GM19467 (cell line): ENCODE data around the gene ATP6V0A1.
"Not testable (repeated sequence)": the region's sequence is repeated elsewhere in the genome, so short reads cannot be mapped to it uniquely, and the experiment has no call there.

ENCODE experiments used
- ATAC-seq: cut with Tn5 transposase; IDR thresholded peaks from one replicate; pipeline ENCODE4 v1.9.1; 2021; ENCODE audit warnings: mild to moderate bottlenecking, moderate library complexity; ENCODE audit not compliant: unreplicated experiment

Gene ATP6V0A1

DNA sequence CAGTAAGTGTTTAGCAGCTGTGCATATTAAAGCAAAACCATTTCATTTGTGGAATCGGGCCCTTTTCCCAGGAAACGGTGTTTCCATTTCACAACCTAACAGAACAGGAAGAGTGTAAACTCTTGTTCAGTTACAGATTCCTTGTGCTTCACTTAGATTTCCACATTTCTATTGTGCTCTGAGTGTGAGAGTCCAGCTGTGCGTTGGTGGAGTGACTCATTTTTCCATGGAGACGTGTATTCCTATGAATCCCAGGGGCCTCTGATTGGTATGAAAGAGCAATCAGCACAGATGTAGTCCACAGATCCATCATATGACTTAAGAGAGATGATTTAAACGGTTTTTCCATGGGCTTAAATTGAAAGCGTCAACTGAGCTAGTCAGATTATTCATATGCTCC is 22.3 kb upstream of the ATP6V0A1 start:
- ATAC-seq, result no peak

DNA sequence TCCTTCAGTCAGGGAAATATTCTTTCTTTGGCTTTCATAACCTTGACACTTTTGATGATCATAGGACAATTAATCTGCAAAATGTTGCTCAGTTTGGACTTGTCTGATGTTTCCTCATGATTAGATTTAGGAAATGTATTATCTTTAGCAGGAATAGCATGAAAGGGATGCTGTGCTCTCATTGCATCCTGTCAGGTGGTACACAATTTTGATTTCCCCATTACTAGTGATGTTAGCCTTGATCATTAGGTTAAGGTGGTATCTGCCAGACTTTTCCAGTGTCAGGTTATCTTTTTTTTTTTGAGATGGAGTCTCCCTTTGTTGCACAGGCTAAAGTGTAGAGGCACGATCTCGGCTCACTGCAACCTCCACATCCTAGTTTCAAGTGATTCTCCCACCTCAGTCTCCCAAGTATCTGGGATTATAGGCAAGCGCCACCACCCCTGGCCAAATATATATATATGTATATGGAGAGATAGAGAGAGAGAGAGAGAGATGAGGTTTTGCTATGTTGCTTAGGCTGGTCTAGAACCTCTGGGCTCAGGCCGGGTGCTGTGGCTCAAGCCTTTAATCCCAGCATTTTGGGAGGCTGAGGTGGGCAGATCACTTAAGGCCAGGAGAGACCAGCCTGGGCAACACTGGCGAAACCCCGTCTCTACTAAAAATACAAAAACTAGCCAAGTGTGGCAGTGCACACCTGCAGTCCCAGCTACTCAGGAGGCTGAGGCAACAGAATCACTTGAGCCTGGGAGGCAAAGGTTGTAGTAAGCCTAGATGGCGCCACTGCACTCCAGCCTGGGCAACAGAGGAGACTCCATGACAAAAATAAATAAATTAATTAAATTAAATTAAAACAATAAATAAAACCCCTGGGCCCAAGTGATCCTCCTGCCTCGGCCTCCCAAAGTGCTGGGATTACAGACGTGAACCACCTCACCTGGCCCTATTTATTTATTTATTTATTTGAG is 19.8 kb upstream of the ATP6V0A1 start:
- no peak for ATAC-seq

DNA sequence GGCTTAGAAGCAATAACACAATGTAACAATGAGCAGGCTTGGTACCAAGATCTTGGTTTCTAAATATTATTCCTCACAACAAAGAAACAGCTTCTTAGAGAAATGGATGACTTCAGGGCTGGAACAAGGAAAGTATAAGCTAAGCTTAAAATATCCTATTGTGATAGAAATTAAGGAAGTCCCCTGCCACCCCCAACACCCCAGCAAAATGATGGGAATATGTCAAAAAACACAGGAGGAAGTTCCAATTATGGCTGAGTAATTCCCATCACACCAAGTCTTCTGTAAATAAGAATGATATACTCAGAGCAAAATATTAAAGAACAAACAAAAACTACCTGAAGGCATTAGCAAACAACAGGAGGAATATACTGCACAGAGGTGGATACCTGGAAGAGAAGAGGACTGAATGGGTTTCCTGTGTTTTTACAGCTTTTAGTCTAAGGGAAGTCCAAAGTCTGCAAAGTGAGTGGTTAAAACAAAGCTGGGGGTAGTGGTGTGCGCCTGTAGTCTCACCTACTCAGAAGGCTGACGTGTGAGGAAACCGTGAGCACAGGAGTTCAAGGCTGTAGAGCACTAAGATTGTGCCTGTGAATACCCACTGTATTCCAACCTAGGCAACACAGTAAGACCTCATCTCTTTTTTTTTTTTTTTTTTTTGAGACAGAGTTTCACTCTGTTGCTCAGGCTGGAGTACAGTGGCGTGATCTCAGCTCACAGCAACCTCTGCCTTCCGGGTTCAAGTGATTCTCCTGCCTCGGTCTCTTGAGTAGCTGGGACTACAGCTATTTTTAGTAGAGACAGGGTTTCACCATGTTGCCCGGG is 17.1 kb upstream of the ATP6V0A1 start:
- ATAC-seq, result no peak

DNA sequence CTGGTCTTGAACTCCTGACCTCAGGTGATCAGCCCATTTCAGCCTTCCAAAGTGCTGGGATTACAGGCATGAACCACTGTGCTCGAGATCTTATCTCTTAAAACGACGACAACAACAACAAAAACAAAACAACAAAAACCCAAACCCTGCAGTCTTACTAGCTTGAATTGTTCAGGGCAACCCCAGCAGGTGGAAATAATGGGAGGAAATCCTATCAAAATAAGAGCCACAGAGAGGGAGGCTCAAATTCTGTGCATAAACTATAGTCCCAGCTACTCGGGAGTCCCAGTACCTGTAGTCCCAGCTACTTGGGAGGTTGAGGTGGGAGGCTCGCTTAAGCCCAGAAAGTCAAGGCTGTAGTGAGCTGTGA is 16.5 kb upstream of the ATP6V0A1 start:
- ATAC-seq, result no peak

DNA sequence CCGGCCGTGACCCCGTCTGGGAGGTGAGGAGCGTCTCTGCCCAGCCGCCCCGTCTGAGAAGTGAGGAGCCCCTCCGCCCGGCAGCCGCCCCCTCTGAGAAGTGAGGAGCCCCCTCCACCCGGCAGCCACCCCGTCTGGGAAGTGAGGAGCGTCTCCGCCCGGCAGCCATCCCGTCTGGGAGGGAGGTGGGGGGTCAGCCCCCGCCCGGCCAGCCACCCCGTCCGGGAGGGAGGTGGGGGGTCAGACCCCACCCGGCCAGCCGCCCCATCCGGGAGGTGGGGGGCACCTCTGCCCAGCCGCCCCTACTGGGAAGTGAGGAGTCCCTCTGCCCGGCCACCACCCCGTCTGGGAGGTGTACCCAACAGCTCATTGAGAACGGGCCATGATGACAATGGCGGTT is 9.5 kb upstream of the ATP6V0A1 start:
- ATAC-seq, result not testable (repeated sequence)

DNA sequence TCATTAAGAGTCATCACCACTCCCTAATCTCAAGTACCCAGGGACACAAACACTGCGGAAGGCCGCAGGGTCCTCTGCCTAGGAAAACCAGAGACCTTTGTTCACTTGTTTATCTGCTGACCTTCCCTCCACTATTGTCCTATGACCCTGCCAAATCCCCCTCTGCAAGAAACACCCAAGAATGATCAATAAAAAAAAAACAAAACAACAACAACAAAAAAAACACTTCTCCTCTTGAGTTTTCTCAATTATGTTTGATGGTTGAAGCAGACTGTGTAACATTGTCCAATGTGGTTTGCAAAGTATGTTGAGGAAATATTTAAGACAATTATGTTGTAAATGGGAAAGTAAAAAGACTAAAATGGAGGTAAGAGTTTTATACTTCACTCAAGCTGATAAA is 8.8 kb upstream of the ATP6V0A1 start:
- not testable (repeated sequence) for ATAC-seq

DNA sequence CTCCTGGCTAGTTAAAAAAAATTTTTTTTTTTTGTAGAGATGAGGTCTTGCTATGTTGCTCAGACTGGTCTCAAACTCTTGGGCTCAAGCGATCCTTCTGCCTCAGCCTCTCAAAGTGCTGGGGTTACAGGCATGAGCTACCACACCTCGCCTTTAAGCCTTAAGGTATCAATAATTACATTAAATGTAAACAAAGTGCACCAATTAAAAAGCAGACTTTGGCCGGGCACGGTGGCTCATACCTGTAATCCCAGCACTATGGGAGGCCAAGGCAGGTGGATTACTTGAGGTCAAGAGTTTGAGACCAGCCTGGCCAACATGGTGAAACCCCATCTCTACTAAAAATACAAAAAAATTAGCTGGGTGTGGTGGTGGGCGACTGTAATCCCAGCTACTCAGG is 7.4 kb upstream of the ATP6V0A1 start:
- not testable (repeated sequence) for ATAC-seq

DNA sequence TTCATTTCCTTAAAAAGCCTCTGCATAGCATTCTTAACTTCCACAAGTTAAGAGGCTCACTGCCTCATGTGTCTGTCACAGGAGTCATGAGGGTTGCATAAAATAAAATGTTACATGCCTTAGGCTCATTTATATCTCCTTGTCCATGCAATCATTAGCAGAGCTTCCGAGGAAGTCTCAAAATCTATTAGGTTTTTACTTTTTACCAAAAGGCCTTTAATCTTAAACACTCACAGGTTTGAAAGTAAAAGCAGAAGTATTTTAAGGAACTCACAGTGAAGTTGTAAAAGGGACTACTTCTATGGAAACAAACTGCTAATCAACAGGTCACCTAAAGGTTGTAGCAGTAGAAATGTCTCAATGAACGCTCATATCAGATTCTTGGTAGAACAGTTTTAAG is 5.2 kb upstream of the ATP6V0A1 start:
- no peak for ATAC-seq

DNA sequence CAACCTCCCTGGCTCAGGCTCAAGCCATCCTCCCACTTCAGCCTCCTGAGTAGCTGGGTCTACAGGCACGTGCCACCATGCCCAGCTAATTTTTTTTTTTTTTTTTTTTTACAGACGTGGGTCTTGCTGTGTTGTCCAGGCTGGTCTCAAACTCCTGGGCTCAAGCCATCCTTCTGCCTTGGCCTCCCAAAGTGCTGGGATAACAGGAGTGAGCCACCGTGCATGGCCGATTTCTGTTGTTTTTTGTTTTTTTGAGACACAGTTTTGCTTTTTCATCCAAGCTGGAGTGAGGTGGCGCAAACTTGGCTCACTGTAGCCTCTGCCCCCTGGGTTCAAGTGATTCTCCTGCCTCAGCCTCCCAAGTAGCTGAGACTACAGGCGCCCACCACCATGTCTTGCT is 3.7 kb upstream of the ATP6V0A1 start:
- not testable (repeated sequence) for ATAC-seq

DNA sequence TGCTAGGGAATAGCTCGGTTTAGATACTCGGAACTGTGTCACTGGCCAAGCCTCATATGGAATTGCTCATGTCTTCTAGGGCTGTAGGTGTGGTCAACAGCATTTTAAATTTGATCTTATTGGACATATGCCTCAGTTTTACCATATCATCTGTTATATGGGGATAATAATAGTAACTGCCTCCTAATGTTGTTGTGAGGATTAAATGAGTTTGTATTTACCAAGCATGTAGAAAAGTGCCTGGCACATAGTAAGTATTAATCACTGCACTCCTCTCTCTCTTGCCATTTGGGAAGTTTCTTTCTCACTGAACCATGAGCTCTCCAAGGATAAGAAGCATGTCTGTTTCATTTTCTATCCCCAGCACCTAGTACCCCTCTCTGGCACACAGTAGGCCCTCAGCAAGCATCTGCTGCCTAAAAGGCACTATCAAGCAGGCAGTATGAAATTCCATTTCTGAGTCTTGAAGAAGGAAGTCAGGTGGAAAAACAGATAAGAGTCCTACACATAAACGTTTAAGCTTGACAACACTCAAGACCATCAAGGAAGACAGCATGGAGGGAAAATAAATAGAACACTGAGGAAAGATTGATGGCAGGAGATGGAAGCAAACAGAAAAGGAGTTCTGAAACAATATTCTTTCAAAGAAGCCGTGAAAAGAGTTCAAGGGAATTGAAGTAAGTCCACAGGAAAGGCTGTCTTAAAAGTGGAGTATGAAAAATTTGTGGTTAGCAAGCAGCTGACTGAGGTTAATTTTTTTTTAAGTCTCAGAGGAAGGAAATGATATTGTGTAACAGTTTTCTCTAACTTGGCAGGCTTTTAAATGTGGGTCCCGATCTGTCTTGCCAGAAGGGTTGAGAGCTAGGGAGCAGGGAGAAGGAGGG is 2.2 kb upstream of the ATP6V0A1 start:
- ATAC-seq, result no peak

DNA sequence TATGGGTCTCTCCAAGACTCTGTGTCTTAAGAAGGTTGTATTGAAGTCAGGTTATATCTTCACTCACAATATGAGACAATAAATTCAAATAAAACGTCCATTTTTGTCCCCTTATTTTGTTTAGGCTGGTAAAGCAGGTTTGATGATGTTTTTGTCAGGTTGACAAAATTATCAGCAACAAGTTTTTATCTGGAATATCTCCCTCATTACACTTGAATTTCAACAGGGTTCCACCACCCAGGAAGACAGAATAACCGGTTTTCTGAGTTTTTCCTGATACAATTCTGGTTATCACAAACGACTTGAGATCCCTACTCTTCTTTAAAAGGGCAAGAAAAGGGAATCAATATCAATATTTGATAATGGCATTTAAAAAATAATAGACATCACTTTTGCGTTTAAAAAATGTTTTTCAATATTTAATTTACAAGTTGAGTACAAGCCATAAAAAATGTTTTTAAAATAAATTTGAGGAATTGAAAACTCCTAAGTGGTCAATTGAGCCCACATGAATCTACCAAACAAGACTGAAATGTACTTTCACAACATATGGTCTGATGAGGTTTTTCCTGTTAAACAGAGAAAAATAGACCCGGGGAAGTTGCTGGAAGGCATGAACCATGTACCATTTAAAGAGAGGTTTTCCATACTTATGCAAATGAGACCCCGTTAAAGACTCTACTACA is 1.4 kb upstream of the ATP6V0A1 start:
- ATAC-seq, result no peak

DNA sequence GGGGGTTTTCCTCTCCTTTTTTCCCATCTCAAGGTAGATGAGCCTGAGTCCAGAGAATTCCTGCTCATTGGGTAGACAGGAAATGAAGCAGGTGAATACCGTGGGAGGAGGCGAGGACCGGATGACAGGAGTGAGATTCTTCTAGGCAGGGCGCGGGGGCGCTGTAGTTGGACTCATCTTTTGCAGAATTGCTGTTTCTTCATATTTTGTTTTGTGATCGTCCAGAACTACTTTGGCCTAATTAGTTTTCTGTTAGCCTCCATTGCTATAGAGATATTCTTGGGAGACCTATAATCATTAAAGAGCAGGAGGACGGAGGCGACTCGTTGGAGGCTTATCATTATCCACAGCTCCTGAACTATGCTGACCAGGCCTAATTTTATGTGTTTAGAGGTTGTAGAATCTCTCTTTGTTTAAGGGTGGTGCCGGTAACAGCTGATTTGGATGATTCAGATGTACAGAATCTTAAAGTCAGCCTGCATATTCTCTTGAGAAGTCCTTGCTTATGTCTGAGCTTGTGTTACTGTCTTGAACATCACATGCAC is 650 bp downstream of the ATP6V0A1 start:
- ATAC-seq, result no peak

DNA sequence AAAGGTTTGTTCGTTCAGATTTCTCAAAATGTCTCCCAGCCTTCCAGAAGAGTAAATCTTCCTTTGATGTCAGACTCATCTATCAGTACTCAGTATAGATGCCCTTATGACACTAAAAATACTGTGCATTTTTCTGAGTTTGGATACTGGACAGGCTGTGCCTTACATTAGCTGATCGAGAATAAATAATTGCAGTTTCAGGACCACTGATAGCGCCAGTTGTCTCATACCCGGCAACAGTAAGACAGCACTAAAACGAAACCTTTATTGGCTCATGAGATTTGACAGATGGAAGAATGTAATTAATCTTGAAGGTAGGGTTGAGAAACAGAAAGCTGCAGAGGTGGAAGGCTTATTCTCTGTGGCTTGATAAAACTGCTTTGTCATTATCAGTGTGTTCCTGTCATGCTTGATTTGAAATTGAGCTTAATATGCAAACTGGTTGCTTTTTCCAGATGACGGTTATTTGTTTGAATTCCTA is 1.2 kb downstream of the ATP6V0A1 start:
- no peak for ATAC-seq

DNA sequence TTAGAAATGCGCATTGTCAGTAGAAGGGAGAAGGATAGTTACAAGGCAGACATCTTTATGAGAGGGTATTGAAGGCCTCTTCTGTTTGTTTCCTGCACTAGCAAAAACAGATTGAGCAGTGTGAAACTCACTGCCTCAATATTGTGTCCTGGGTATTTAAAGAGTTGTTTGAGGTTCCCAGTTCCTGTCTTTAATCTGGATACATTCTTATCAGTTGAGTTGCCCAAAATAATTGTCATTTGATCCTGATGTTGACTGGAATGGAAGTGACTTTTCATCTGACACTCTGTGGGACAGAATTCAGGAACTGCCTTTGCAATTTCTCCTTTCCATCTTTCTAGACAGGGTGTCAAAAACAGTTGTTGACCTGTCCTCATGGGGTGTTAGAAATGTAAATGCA is 1.7 kb downstream of the ATP6V0A1 start:
- no peak for ATAC-seq

DNA sequence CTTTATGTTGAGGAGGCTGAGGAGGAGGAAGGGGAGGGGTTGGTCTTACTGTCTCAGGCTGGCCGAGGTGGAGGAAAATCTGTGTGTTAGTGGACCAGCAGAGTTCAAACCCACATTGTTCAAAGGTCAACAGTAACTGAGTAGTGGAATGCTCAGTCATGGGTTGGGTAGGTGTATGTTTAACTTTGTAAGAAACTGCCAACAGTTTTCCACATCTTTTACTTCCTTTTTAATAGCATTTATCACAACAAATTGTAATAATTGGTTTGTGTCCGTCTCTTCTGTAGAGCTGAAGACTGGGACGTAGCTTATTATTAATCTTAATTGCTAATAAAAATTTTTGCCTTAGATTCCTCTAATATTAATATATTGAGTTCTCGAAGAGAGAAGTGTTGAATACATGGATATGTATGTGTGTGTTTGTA is 5.3 kb downstream of the ATP6V0A1 start:
- ATAC-seq, result no peak

DNA sequence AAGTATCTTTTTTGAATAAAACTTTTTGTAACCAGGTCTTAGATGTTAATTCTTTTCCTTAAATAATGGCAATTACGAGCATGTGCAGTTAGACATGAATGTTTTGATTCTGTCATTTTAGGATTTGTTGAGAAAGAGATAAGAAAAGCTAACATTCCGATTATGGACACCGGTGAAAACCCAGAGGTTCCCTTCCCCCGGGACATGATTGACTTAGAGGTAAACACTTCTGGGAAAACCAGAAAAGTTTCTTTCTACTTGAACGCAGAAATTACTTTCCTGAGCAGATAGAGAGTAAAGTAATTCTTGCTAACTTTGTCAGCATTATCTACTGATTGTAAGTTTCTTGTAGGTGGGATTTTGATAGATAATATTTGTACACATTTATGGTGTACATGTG is 9.2 kb downstream of the ATP6V0A1 start:
- no peak for ATAC-seq

DNA sequence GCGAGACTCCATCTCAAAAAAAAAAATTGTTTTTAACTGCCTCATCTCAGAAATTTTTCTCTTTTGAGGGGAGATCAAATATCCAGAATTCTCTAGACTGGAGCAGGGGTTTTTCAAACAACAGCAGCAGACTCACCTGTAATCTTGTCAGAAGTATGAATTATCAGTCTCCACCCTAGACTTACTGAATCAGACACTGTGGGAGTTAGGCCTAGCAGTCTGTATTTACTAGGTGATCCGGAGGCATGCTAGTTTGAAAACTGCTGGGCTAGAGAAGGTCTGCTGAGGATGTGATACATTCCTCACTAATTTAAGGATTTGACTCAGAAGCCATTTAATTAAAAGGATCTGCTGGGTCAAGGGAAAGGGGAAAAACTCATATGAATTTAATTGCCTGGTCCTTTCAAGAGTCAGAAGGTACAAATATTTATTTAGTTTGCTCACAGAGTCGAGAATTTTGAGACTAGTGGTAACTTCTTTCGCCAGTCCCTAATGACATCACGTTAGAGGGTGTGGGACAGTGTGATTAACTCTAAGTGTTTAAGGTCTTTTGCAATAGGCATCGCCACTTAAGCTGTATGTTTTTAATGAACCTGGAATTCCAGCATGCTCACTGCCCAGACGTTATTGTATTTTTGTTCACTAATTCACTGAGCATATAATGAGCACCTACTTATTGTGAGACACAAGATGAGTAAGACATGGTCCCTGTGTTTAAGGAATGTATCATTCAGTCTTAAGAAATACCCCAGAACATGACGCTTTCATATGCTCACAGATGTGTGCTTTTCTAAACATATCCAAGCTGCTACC is 14.2 kb downstream of the ATP6V0A1 start:
- ATAC-seq, result no peak

DNA sequence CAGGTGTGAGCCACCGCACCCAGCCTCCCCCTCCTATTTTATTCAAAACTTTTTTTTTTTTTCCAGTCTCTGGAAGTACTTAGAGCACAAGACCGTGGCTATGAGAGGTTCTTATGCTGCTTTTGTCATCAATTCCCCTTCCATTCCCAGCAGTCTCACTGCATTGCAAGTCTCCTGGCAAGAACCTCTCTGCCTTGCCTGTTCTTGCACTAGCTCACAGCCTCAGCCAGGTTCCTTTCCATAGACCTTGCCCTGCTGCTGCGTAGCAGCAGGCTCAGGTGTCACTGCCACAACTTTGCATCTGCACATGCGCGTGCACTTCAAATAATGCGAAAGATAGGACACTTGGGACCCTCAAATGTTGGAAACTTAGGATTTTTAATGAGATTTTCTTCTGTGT is 15.6 kb downstream of the ATP6V0A1 start:
- ATAC-seq, result no peak

DNA sequence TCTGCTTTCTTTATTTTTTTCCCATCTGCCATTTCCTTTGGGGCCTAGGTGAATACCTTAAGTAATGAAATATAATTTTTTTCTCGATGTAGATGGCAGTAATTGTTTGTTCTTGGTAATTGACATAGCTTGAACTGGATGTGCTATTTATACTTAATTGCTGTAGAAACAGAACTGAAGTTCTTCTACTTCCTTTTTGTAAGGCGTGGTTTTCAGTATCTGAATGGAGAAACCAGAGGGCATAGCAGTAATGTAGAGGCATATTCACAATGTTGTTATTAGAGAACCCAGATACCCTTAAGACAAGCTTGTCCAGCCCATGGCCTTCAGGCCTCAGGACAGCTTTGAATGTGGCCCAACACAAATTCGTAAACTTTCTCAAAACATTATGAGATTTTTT is 16.4 kb downstream of the ATP6V0A1 start:
- ATAC-seq, result no peak
